IPS DF 4.7 (cell line): Measurements from ENCODE around the gene SLC22A12.
"Not testable (repeated sequence)": the region's sequence is repeated elsewhere in the genome, so short reads cannot be mapped to it uniquely, and the experiment has no call there.

Source experiments
- DNase-seq: peaks from one replicate; pipeline ENCODE4 v3.0.0-alpha.2; 2013; ENCODE audit warnings: low spot score; ENCODE audit errors: extremely low read depth

The SLC22A12 gene

DNA sequence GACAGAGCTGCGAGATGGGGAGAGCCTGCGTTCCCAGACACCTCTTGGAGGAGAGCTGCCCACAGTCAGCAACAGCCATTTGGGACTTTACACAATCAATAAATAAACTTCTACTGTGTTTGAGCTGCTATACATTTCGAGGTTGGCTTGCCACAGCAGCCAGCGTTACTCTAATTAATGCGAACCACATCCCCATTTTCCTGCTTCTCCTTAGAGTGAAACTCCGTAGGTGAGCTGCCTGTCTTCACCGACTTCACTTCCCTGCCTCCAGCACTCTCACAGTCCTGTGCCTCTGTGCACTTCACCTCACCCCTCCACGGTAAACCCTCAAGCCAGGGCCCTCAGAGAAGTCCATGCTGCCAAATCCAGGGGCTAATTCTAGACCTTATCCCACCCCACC is 5.9 kb upstream of the SLC22A12 start:
- no peak for DNase-seq

DNA sequence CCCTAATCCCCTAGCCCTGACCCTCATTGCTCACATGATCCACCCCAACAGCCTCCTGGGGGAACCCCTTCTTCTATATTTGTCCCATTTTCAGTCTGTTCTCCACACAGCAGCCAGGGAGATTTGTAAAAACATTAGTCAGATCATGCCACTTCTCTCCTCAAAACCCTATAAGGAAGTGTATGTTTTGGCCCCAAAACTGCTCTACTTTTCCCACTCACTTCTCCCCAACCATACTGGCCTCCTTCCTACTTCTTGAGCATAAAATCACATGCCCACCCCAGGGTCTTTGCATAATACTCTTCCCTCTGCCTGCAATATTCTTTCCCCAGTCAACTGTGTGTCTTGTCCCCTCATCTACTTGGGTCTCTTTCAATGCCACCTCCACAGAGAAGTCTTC is 4.7 kb upstream of the SLC22A12 start:
- no peak for DNase-seq

DNA sequence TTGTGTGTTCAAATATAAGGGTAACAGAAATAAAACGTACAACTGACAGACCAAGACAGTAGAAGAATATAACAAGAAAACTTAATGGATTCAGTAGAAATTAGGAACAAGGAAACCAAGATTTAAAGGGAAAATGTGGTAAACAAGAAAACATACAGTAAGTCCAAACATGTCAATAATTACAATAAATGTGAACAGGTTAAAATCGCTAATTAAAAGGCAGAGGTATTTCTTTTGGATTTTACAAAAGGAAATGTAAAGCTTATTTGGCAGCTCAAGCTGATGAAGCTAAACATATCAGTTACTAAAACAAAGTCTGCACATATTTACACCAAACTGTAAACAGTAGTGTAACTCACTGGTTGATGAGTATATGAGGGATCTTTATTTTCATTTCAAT is 2.3 kb upstream of the SLC22A12 start:
- no peak for DNase-seq

DNA sequence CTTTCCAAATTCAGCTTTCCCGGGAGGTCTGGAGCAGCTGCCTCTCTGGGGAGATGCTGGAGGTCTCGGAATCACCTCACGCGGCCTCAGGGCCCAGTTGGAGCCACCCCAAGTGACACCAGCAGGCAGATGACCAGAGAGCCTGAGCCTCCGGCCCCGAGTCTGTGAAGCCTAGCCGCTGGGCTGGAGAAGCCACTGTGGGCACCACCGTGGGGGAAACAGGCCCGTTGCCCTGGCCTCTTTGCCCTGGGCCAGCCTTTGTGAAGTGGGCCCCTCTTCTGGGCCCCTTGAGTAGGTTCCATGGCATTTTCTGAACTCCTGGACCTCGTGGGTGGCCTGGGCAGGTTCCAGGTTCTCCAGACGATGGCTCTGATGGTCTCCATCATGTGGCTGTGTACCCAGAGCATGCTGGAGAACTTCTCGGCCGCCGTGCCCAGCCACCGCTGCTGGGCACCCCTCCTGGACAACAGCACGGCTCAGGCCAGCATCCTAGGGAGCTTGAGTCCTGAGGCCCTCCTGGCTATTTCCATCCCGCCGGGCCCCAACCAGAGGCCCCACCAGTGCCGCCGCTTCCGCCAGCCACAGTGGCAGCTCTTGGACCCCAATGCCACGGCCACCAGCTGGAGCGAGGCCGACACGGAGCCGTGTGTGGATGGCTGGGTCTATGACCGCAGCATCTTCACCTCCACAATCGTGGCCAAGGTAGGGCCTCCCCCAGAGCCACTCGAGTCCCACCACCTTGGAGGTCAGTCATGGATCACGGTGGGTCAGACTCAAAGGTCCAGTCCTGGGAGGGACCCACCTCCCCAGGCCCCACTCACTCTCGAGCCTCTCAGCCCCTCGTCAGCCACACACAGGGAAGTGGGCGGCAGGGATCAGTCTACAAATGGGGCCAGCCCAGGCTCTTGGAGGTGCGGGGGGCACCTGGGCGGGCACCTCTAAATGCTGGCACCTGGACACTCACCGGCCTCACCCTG is 525 bp downstream of the SLC22A12 start:
- DNase-seq = no peak

DNA sequence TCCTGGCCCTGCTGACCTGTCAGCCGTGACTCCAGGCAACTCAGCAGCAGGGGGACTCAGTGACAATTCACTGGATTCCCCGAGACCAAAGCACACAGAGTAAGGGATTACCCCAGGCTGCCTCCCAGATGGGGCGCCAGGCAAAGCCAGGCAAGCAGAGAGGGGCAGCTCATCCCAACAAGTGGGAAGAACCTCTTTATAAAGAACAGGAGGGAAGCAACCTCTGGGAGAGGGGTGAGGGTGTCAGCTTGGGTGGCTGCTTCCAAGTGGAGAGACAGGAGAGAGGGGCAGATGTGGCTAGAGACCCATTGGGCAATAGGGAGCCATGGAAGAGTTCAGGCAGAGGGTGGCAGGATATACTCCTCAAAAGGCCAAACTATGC is 1.2 kb downstream of the SLC22A12 start:
- no peak for DNase-seq

DNA sequence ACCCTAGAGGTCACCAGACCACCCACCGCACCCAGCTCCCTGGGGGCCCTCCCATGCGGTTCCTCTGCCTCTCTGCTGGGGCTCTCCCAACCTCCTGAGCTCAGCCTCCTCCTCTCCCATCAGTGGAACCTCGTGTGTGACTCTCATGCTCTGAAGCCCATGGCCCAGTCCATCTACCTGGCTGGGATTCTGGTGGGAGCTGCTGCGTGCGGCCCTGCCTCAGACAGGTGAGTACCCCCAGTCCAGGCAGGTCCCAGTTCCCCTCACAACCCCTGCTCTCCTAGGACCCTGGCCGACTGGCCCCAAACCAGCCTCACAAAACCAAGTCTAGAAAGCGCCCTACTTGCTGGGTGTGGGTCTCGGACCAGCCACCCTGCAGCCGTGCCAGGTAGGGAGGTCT is 1.6 kb downstream of the SLC22A12 start:
- DNase-seq = no peak

DNA sequence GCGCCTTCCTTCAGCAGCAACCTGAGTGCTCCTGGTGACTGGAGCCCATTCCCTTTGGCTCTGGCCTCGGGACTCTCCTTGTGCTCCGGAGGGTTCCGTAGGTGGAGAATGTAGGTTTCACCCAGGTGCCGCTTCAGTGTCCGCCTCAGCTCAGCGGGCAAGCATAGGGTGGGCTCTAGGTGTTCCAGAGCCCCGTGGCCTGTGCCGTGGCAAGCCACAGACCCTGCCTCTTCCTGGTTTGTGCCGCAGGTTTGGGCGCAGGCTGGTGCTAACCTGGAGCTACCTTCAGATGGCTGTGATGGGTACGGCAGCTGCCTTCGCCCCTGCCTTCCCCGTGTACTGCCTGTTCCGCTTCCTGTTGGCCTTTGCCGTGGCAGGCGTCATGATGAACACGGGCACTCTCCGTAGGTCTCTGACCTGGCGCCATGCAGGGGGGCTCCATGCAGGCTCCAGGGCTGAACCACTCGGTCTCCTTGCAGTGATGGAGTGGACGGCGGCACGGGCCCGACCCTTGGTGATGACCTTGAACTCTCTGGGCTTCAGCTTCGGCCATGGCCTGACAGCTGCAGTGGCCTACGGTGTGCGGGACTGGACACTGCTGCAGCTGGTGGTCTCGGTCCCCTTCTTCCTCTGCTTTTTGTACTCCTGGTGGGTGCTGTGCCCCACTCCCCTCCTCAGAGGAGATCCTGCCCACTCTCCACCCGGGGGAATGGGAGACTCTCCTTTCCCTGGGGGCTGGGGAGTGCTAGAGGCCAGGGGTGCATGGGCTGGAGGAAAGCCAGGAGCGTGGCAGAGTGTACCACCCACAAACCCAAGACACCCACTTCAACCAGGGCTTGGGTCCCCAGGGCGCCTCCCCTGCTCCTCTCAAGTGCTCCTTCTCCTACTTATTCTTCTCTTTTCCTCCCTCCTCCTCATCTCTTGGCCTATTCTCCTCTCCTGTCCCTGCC is 2.4 kb downstream of the SLC22A12 start:
- no peak for DNase-seq

DNA sequence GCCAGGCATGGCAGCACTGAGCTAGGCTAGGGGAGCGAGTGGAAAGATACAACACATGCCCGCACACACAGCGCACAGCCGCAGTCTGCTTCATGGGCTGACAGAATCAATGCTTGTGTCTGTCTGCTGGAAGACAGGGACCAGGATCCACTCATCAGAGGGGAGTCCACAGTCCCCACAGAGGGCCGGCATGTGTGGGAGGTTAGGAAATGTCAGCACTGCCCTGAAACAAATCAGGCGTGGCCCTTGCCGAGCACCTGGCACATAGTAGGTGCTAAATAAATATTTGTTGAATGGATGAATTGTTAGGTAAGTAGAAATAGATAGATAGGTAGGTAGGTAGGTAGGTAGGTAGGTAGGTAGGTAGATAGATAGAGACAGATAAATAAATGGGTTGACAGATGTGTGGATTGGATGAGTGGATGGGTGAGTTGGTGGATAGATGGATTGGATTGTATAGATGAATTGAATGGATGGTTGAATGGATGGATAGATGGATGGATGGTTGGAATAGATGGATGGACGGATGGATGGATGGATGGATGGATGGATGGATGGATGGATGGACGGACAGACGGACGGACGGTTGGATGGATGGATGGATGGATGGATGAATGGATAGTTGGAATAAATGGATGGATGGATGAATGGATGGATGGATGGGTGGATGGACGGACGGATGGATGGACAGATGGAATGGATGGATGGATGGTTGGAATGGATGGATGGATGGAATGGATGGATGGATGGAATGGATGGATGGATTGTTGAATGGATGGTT is 3.3 kb downstream of the SLC22A12 start:
- DNase-seq = no peak

DNA sequence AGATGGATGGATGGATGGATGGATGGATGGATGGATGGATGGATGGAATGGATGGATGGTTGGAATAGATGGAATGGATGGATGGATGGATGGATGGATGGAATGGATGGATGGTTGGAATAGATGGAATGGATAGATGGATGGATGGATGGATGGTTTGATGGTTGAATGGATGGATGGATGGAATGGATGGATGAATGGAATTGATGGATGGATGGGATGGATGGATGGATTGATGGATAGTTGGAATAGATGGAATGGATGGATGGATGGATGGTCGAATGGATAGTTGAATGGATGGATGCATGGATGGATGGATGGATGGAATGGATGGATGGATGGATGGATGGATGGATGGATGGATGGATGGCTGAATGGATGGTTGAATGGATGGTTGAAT is 4.9 kb downstream of the SLC22A12 start:
- not testable (repeated sequence) for DNase-seq

DNA sequence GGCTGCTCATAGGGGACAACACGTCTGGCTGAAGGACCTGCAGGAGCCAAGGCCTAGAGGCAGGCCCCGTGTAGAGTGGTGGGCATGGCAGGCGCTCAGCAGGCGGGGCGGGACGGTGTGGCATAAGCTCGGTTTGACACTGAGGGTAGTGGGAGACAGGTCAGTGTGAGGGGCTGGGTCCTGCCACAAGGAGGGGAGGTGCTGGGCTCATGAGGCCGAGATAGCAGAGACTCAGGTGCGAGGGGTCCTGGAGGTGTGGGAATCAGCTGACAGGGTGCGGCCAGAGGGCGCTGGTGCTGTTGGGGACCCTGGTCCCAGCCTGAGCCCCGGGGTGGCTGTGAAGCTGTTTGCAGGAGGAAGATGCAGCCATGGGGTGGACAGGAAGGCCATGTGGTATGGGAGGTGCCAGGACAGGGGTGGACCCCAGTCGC is 6.7 kb downstream of the SLC22A12 start:
- DNase-seq = no peak

DNA sequence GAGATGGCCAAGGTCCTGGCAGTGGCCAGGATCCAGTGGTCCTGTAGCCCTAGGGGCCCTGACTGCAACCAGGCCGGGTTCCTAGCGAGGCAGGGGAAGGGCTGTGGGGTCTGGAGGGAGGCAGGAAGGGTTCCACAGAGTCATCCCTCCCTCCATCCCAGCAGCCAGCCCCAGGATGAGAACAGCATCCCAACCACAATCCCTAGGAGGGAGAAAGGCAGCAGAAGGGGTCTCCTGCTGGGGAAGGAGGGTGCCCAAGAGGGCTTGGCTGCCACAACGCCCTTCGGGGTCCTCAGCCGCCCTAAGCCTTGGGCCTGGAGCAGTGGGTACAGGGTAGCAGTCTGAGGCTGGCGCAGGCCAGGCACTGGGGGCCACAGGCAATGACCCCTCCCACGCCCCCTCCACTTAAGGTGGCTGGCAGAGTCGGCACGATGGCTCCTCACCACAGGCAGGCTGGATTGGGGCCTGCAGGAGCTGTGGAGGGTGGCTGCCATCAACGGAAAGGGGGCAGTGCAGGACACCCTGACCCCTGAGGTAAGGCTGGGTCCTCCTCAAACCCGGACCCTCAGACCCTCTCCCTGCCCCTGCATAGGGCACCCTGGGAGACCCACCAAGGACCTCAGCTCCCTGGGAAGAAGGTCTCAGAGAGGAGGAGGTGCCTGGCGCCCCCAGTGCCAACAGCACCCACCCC is 7.2 kb downstream of the SLC22A12 start:
- no peak for DNase-seq

DNA sequence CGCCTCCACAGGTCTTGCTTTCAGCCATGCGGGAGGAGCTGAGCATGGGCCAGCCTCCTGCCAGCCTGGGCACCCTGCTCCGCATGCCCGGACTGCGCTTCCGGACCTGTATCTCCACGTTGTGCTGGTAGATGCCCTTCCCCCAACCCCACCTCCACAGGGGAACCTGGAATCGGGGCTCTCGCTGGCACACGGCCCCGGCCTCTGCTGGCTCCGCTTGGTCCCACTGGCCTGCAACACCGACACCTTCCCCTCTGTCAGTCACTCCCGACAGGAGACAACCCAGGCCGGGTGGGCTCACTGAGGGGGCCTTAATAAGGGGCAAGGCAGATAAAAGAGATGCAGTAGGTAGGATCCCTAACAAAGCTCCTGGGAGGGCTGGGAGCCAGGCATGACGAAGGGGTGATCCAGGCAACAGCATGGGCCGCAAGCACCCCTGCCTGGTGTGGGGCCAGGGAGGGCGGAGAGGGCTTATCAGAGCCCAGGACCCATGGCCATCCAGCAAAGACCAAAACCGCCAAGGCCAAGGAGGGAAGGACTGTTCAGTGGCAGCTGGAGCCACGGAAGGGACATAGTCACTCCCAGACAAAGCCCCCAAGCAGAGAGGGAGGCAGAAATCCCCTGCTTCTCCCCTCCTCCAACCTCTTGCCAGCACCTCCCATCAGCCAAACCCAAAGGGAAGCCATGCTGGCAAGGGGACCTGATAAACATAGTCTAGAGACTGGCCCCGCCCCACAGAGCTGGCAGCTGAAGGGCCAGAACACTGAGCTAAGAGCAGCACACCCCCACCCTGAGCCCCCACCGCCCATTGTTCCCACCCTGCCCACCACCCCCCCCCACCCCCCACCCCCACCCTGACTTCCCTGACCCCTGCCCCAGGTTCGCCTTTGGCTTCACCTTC is 8.0 kb downstream of the SLC22A12 start:
- DNase-seq = no peak

DNA sequence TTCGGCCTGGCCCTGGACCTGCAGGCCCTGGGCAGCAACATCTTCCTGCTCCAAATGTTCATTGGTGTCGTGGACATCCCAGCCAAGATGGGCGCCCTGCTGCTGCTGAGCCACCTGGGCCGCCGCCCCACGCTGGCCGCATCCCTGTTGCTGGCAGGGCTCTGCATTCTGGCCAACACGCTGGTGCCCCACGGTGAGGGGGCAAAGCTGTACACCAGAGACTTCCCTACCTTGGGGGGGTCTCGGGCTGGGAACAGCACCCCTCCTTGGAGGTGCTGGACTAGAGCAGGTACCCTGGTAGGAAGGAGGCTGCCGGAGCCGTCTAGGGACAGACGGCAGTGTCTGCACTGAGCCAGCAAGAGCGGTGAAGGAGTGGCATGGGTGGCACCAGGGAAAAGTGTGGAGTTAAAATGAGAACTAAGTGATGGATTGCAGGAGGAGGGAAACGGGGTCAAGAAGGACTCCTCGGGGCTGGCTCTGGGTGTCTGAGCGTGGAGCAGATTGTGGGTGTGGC is 8.7 kb downstream of the SLC22A12 start:
- no peak for DNase-seq

DNA sequence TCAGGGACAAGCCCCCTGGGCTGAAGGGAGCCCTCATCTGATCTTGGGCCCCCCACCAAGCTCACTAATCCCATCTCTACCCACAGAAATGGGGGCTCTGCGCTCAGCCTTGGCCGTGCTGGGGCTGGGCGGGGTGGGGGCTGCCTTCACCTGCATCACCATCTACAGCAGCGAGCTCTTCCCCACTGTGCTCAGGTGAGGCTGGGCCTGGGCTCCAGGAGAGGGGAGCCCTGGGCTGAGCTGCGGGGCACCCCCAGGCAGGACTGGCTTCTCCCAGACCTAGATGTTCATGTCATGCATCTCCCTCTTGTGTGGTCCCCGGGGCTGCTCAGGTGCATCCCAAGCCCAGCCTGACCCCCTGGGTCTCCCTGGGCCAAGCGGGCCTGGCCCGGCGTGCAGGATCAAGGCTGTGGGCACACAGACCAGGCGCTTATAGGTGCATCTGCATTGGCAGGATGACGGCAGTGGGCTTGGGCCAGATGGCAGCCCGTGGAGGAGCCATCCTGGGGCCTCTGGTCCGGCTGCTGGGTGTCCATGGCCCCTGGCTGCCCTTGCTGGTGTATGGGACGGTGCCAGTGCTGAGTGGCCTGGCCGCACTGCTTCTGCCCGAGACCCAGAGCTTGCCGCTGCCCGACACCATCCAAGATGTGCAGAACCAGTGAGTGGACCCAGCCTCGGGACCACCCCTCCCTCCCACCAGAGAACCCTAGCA is 9.4 kb downstream of the SLC22A12 start:
- DNase-seq = no peak

DNA sequence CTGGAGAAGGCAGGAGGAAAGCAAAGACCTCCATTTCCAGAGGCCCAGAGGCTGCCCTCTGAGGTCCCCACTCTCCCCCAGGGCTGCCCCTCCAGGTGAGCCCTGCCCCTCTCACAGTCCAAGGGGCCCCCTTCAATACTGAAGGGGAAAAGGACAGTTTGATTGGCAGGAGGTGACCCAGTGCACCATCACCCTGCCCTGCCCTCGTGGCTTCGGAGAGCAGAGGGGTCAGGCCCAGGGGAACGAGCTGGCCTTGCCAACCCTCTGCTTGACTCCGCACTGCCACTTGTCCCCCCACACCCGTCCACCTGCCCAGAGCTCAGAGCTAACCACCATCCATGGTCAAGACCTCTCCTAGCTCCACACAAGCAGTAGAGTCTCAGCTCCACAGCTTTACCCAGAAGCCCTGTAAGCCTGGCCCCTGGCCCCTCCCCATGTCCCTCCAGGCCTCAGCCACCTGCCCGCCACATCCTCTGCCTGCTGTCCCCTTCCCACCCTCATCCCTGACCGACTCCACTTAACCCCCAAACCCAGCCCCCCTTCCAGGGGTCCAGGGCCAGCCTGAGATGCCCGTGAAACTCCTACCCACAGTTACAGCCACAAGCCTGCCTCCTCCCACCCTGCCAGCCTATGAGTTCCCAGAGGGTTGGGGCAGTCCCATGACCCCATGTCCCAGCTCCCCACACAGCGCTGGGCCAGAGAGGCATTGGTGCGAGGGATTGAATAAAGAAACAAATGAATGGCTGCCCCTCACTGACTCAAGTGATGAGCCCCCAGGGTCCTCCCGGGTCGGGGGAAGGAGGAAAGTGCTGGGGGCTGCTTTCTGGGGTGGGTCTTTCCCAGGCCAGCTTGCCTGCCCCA is 10.8 kb downstream of the SLC22A12 start:
- no peak for DNase-seq

DNA sequence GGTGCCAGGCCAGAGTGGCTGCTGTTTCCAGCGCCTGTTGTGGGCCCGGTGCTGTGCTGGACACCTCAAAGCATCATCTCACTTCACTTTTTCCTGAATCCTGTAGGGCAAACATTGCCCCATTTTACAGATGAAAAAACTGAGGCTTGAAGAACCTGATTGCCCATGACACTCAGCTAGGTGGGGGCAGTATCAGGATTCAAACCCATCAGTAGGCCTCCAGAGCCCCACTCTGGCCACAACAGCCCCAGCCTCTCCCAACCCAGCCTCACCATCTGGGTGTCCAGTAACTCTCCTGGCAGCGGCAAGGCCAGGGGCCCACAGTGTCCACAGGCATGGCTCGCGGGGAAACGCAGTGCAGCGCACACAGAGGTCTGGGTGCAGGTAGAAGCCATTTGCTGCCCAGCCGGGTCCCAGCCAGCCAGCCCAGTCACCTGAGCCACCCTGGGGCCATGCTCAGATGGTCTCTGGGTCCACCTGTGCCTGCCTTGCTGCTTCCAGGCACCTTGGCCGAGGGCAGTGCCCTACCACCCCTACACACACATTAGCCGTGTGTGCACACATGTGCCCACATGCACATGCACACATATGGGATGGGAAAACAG is 11.5 kb downstream of the SLC22A12 start:
- no peak for DNase-seq

DNA sequence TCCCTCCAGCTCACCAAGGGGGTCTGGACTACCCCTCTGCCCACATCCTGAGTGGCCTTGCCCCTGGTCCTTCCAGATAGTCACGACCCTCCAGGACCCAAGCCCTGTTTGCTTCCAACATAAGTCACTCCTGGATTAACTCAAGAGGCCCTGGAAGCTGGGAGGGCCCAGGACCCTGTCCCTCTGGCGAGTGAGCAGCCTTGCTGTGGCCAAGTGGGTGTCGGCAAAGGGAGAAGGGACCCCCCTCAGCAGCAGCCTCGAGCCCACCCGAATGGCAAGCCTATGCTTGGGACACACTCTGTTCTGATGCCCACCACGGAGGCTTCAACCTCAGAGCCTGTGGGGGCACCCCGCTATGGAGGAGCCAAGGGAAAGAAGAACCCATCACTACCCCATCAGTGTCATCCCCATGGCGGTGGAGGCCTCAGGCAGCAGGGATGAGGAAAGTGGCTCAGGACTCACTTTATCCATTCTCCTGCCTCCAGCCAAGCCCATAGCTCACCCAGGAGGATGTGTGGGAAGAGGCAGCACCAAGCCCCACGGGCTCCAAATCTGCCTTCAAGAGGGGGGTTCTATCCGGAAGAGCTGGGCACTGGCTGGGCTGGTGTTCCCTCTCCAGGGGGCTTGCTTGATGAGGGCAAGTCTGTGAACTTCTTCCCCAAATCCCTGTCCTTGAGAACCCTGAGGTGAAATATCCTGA is 12.5 kb downstream of the SLC22A12 start:
- no peak for DNase-seq
